ENCODE data around the gene OLFM2. TPM values are rescaled to one million over a fixed set of nuclear protein-coding genes. Genes with fewer than 3 reads are reported as not detected.

The OLFM2 gene
- total RNA-seq, 2 donors from 2014 or later: 3.1 to 11.9 TPM

DNA sequence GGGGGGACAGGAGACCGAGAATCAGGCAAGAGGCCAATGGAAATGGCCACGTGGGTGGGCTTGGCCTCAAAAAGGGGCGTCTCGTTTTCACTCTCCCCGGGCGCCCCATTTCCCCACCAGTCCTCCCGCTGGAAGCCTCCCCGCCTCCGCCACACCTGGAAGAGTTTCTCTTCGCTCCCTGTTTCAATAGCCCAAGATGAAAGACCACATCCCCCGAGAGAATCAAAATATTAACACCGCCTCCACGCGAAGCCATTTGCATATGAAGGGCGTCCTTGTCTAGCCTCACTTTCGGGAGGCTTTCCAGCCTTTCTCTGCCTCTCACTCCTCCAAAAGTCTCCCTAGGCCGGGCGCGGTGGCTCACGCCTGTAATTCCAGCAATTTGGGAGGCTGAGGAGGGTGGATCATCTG, 691 bp upstream of the OLFM2 start:
- DNase-seq: no peak
- Histone ChIP-seq H3K27me3 (no peaks in the 10 kb centered on the region), H3K27ac (no peak overlapping the region), H3K4me1 (peaks cover 31% of the 10 kb centered on the region), H3K9me3 (peaks cover 0 to 5% (median 0%) of the 10 kb centered on the region in 3 donors), H3K36me3 (replicated peaks in 1 of 2; ENCODE audit: insufficient read depth in 1 of 2, low read depth in 2 of 2) (no peaks in the 10 kb centered on the region), H3K4me3 (no peak overlapping the region)
- no peak for ATAC-seq
- intact Hi-C loops (cut with DNase I): loop anchor here (10.0 kb wide), 1 partner anchor 458 kb away; no protein-coding TSS in a partner anchor
- WGBS, 2 donors: 14 to 15% methylated on average over 20 of the region's 20 CpGs
- TF ChIP-seq POLR2A (IDR thresholded peaks at IDR 0.05): no peak
- TF ChIP-seq, protein P1, sequence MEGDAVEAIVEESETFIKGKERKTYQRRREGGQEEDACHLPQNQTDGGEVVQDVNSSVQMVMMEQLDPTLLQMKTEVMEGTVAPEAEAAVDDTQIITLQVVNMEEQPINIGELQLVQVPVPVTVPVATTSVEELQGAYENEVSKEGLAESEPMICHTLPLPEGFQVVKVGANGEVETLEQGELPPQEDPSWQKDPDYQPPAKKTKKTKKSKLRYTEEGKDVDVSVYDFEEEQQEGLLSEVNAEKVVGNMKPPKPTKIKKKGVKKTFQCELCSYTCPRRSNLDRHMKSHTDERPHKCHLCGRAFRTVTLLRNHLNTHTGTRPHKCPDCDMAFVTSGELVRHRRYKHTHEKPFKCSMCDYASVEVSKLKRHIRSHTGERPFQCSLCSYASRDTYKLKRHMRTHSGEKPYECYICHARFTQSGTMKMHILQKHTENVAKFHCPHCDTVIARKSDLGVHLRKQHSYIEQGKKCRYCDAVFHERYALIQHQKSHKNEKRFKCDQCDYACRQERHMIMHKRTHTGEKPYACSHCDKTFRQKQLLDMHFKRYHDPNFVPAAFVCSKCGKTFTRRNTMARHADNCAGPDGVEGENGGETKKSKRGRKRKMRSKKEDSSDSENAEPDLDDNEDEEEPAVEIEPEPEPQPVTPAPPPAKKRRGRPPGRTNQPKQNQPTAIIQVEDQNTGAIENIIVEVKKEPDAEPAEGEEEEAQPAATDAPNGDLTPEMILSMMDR (IDR thresholded peaks at IDR 0.05): no peak

DNA sequence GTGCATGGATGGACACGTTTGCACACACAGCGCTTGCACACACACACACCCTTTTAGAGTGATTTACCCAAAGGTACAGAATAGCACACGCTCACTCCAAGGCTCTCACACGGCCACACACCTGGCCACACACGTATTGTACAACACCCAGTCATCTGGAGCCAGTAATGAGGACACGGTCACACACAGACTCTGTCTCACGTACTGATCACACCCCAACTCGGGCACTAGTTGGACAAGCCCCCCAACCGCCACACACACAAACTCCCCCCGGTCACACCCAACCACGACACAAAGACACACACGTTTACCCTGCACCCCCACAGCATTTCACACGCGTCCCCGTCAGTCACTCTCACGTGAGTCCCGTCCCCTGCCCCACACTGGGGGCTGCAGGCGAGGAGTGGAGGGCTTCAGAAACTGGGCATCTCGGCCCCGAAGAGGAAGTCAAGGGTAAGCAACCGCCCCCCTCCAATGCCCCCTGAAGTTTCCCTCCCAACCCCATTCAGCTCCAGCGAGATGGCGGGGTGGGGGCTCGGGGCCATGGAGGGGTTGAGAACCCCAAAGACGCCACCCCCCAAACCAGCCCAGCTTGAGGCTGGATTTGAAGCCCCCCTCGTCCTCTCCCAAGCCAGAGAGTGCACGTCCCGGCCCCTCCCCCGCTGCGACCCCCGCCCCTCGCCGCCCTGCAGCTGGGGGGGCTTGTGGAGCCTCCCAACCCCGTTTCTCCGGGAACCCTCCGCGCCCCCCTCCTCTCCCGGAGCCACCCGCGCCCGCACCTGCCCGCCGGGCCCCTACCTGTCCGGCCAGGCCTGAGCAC, 599 bp downstream of the OLFM2 start:
- Histone ChIP-seq H3K4me1 (peaks cover 36% of the 10 kb centered on the region), H3K27me3 (no peaks in the 10 kb centered on the region), H3K27ac (no peak overlapping the region), H3K9me3 (no peaks in the 10 kb centered on the region), H3K36me3 (replicated peaks in 1 of 2; ENCODE audit: insufficient read depth in 1 of 2, low read depth in 2 of 2) (no peaks in the 10 kb centered on the region), H3K4me3 (peak overlapping the region in 1 of 2 donors; percentile 5)
- DNase-seq: peak in 2 of 4 donors; percentile 16 to 23
- TF ChIP-seq, protein P1 (IDR thresholded peaks at IDR 0.05): no peak
- no peak for TF ChIP-seq POLR2A (IDR thresholded peaks at IDR 0.05)
- intact Hi-C loops (cut with DNase I): loop anchor here (10.0 kb wide), 1 partner anchor 459 kb away; no protein-coding TSS in a partner anchor
- WGBS, 2 donors: 1 to 4% methylated on average over 9 to 44 of the region's 44 CpGs
- peak; percentile 22 for ATAC-seq

DNA sequence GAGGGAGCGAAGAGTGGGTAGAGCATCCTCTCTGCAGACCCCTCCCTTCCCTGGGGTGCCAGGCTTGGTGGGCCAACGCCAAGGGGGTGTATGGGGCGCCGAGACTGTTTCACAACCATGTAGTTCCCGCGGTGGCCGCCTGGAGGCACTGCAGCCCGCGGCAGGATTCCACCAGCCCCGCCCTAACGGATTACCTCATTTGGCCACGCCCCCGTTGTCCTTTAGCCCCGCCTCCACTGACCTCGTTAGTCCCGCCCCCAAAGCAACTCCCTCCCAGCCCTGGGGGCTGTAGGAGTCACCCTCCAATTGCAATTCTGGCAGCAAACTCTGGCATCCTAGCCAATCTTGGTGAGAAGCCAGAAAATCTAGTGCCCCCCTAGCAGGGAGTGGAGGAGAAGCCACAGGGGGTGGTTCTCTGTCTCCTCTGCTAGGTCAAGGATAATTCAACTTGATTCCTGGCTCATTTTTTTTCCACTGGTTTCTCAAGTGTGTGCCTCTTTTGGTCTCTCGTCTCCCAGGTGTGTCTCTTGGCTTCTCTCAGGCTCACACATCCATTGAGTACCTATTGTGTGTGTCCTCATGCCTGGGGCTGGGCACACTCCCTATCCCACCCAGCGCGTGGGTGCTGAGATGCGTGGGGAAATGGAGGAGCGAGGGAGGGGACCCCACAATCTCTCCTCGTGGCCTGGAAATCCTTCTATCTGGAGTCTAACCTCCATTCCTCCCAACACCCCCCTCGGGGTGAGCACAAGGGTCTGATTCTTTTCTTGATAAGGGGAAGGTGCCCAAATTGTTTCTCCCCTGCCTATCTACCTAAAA, 2.0 kb downstream of the OLFM2 start:
- WGBS, 2 donors: 10 to 15% methylated on average over 21 to 23 of the region's 23 CpGs
- H3K27ac ChIP-seq: no peak overlapping the region

DNA sequence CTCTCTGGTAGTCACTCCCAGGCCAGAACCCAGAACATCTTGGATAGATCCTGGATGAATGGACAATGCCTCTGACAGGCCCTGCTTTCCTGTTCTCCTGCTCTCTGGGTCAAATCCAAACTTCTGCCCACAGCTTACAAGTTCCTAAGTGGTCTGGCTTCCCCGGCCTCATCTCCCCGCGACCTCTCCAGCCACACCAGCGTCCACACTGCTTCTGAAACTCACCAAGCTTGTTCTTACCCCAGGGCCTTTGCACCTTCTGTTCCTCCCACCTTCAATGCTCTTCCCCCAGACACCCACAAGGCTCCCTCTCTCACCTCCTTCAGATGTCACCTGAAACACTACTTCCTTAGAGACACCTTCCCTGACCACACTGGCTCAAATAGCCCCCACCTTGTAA, 3.5 kb downstream of the OLFM2 start:
- Histone ChIP-seq H3K4me3 (no peak overlapping the region), H3K36me3 (replicated peaks in 1 of 2; ENCODE audit: insufficient read depth in 1 of 2, low read depth in 2 of 2) (no peaks in the 10 kb centered on the region), H3K4me1 (peaks cover 36% of the 10 kb centered on the region), H3K9me3 (no peaks in the 10 kb centered on the region), H3K27ac (no peak overlapping the region), H3K27me3 (no peaks in the 10 kb centered on the region)
- DNase-seq (no peak), ATAC-seq (no peak)
- whole genome bisulfite sequencing, 2 donors: 71% methylated on average over 4 of the region's 4 CpGs
- intact Hi-C loops (cut with DNase I): loop anchor here (5.0 to 10.0 kb wide), 3 partner anchors 99 to 462 kb away; no protein-coding TSS in a partner anchor
- TF ChIP-seq, protein P1 (IDR thresholded peaks at IDR 0.05): no peak
- TF ChIP-seq POLR2A (IDR thresholded peaks at IDR 0.05): no peak

More for the DNA sequence above, 2.0 kb downstream of the OLFM2 start:
- TF ChIP-seq, protein P1 (IDR thresholded peaks at IDR 0.05): peak; percentile 65 to 93 (median 83)
- TF ChIP-seq POLR2A (IDR thresholded peaks at IDR 0.05): no peak
- Histone ChIP-seq H3K4me1 (peaks cover 36% of the 10 kb centered on the region), H3K27me3 (no peaks in the 10 kb centered on the region), H3K4me3 (no peak overlapping the region), H3K9me3 (no peaks in the 10 kb centered on the region), H3K36me3 (replicated peaks in 1 of 2; ENCODE audit: insufficient read depth in 1 of 2, low read depth in 2 of 2) (no peaks in the 10 kb centered on the region)
- ATAC-seq: peak; percentile 77
- peak; percentile 68 to 85 (median 78) for DNase-seq
- intact Hi-C loops (cut with DNase I): loop anchor here (5.0 to 10.0 kb wide), 3 partner anchors 98 to 460 kb away; no protein-coding TSS in a partner anchor
